Measurements from ENCODE around the gene RCVRN.

The RCVRN gene
- total RNA-seq: 0 to 0.39 (median 0) reads per million in 9 experiments

DNA sequence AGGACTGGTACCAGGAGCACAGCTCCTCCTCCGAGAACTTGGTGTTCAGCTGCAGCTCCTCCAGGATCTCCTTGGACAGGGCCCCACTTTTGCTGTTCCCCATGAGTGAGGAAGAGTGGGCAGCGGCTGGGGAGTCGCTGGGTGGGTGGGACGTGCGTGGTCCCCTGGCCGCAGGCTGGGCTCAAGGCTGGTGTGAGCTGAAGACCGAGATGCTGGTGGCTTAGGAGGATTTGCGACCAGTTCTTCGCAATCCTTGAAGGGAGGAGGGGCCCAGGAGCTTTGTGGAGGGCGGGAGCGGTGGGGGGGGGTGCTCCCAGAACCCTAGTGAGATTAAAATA lies at the start of gene RCVRN:
Gene RCVRN, minus strand, starts transcription at position 194 of the 338 bp plus-strand sequence. Its CDS starts 91 bp downstream, at position 103.
- peaks cover 21 to 30% of the 10 kb centered on the region in 2 donors for H3K27me3 Mint-ChIP-seq
- H3K4me3 Mint-ChIP-seq: no peak within 1 kb of the TSS
- DNase-seq: no peak
- H3K27ac Mint-ChIP-seq: no peak within 1 kb of the TSS
- no peak for ATAC-seq (replicated peaks)
- no peaks in the 10 kb centered on the region for H3K36me3 Mint-ChIP-seq (ENCODE audit: insufficient read depth)
- no peaks in the 10 kb centered on the region for H3K9me3 Mint-ChIP-seq
- H3K4me1 Mint-ChIP-seq (ENCODE audit: low read depth in 2 of 2): peaks cover 4 to 6% of the 10 kb centered on the region in 2 donors

DNA sequence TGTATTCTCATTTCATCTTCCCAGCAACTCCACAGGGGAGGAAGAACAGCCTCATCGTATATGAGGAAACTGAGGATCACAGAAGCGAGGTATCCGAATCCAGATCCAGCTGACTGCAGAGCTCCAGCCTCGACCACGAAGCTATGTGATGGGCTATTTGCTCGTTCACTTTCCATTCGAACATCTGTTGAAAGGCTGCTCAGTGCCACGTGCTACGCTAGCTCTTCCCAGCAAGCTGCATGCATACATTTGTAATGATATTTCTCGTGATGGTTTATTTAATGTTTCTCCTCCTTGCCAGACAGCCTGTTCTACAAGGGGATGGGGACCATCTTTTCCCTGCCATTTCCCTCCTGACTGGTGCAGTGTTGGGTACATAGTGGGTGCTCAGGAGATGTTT lies 48.4 kb upstream of the RCVRN start:
- Mint-ChIP-seq H3K4me1 (ENCODE audit: low read depth in 2 of 2) (no peaks in the 10 kb centered on the region), H3K9me3 (no peaks in the 10 kb centered on the region), H3K36me3 (ENCODE audit: insufficient read depth) (no peaks in the 10 kb centered on the region), H3K4me3 (no peak overlapping the region), H3K27me3 (no peaks in the 10 kb centered on the region), H3K27ac (no peak overlapping the region)
- DNase-seq: no peak
- no peak for ATAC-seq (replicated peaks)

DNA sequence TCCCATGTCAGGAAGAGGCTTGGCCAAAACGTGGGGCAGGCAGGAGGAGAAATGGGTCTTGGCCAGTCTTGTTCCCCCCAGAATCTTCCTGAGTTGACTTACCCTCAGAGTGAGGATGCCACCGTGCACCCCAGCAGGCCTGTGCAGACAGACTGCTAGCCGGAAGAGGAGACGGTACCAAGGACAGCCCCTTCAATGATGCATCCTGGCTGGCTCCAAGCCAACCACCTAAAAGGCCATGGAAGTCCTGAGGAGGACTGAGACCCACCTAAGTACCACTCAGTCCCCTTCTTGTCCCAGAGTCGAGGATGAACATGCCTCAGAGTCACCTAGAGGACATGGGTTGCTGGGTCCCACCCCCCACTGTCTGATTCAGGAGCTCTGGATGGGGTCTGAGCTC lies 46.7 kb upstream of the RCVRN start:
- H3K27me3 Mint-ChIP-seq: no peaks in the 10 kb centered on the region
- H3K4me1 Mint-ChIP-seq (ENCODE audit: low read depth in 2 of 2): no peaks in the 10 kb centered on the region
- H3K4me3 Mint-ChIP-seq: no peak overlapping the region
- no peak overlapping the region for H3K27ac Mint-ChIP-seq
- no peak for ATAC-seq (replicated peaks)
- no peaks in the 10 kb centered on the region for H3K36me3 Mint-ChIP-seq (ENCODE audit: insufficient read depth)
- H3K9me3 Mint-ChIP-seq: no peaks in the 10 kb centered on the region
- no peak for DNase-seq

DNA sequence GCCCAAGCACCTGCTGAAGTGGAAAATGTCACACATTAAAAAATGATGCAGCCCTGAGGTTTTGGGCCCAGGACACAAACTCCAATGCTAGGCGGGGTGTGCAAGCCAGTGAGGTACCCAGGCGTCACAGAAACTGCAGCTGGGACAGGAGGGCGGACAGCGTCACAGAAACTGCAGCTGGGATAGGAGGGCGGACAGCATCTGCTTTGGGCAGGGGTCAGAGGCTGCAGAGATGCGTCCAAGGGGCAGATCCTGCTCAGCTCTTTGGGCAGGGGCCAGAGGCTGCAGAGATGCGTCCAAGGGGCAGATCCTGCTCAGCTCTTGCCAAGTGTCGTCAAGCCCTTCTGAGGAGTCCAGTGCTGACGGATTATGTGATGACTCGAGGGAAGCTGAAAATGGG lies 43.9 kb upstream of the RCVRN start:
- Mint-ChIP-seq H3K4me1 (ENCODE audit: low read depth in 2 of 2) (no peaks in the 10 kb centered on the region), H3K4me3 (no peak overlapping the region), H3K9me3 (no peaks in the 10 kb centered on the region), H3K27me3 (no peaks in the 10 kb centered on the region), H3K27ac (no peak overlapping the region), H3K36me3 (ENCODE audit: insufficient read depth) (no peaks in the 10 kb centered on the region)
- ATAC-seq (replicated peaks) (no peak), DNase-seq (no peak)

DNA sequence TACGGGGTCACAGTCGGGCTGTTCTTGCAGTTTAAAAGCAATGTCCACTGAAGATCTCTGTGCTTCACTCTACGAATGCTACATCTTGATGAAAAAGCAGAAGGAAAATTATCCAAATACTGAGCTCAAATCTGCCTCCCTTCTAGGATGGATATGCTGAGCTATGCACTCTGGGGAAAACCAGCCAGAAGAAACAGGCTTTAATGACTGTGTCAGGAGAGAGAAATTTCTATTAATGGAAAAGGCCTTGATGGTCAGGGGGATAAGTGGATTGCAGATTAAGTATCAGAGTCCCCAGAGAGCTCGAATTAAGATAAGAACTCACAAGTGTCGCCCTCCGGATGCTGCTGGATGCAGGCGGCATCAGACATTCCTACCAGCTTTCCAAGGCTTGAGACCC lies 39.6 kb upstream of the RCVRN start:
- H3K4me1 Mint-ChIP-seq (ENCODE audit: low read depth in 2 of 2): no peaks in the 10 kb centered on the region
- no peaks in the 10 kb centered on the region for H3K9me3 Mint-ChIP-seq
- no peak for DNase-seq
- no peak overlapping the region for H3K27ac Mint-ChIP-seq
- H3K4me3 Mint-ChIP-seq: no peak overlapping the region
- ATAC-seq (replicated peaks): no peak
- no peaks in the 10 kb centered on the region for H3K27me3 Mint-ChIP-seq
- H3K36me3 Mint-ChIP-seq (ENCODE audit: insufficient read depth): peaks cover 16% of the 10 kb centered on the region

DNA sequence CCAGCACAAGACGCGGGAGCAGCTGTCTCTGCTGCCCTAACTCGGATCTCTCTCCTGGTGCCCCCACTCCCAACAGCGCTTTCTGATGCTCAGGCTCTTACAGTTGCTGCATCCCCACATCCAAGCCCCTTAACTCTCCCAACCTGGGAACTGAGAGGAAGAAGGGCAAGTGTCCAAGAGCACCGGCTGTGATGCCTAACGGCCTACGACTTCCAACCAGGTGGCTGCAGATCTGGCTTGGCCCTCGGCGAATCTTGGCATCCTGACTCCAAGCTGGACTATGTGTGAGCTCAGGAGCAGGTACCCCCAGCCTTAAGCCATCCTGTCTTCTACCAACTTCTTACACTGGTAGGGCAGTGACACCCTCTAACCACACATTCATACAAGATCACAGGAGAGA lies 38.3 kb upstream of the RCVRN start:
- Mint-ChIP-seq H3K27ac (peak overlapping the region in 1 of 2 donors; percentile 44), H3K9me3 (no peaks in the 10 kb centered on the region), H3K4me1 (ENCODE audit: low read depth in 2 of 2) (no peaks in the 10 kb centered on the region), H3K36me3 (ENCODE audit: insufficient read depth) (peaks cover 18% of the 10 kb centered on the region), H3K27me3 (no peaks in the 10 kb centered on the region), H3K4me3 (no peak overlapping the region)
- ATAC-seq (replicated peaks) (no peak), DNase-seq (no peak)

DNA sequence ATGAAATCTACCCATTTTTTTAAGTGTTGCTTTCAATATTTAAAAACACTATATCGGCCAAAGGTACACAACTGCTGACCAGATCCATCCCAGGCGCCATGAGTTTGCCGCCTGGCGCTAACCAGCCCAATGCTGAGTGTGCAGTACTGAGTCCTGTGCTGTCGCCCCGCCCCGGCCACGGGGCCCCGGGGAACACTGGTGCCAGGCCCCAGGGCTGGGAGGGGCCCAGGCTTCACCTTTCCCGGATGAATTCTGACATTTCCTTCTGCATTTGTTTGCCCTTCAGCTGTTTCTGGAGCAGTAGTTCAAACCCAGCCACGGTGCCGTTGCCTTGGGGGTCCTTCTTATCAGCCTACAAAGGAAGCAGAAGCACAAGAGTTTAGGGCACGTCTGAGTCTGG lies 37.8 kb upstream of the RCVRN start:
- peak overlapping the region in 1 of 2 donors; percentile 44 for H3K27ac Mint-ChIP-seq
- H3K4me1 Mint-ChIP-seq (ENCODE audit: low read depth in 2 of 2): no peaks in the 10 kb centered on the region
- ATAC-seq (replicated peaks) (no peak), DNase-seq (no peak)
- no peaks in the 10 kb centered on the region for H3K27me3 Mint-ChIP-seq
- no peak overlapping the region for H3K4me3 Mint-ChIP-seq
- peaks cover 22% of the 10 kb centered on the region for H3K36me3 Mint-ChIP-seq (ENCODE audit: insufficient read depth)
- H3K9me3 Mint-ChIP-seq: no peaks in the 10 kb centered on the region

DNA sequence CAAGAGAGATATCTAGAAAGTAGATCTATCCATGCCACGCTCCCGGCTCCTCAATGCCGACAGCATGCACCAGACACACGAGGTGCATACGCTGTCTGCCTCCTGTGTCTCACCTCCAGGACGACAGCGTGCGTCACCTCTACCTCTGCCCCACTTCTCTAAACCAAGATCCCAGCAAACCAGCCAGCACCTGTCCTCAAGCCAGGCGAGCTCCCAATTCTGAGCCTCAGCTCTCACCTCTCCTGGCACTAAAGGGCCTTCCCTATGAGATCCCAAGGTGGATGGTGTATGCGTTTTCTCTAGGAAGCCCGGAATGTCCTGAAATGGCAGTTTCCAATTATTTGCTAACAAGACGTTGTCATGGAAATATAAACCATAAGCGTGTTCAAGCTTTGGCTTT lies 36.2 kb upstream of the RCVRN start:
- Mint-ChIP-seq H3K4me3 (no peak overlapping the region), H3K27me3 (no peaks in the 10 kb centered on the region), H3K9me3 (no peaks in the 10 kb centered on the region), H3K27ac (no peak overlapping the region), H3K36me3 (ENCODE audit: insufficient read depth) (peaks cover 22% of the 10 kb centered on the region), H3K4me1 (ENCODE audit: low read depth in 2 of 2) (no peaks in the 10 kb centered on the region)
- DNase-seq (no peak), ATAC-seq (replicated peaks) (no peak)

DNA sequence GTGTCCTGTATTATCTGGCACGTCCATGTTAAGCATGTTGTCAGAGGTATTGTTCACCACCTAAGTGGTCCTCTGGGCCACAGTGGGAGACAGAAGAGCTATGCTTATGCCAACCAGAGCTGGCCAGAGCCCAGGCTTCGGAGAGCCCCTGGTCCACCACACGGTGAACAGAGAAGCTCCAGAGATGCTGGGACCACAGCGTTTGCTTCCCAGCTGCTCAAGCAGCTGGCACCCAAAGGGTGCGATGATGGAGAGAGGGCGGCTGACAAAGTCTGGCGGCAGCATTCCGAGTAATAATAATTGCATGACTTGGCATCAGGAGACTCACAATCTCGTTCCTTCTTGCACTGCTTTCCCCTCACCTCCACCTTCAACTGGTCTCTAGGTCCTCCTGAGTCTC lies 35.8 kb upstream of the RCVRN start:
- Mint-ChIP-seq H3K36me3 (ENCODE audit: insufficient read depth) (peaks cover 22% of the 10 kb centered on the region), H3K9me3 (no peaks in the 10 kb centered on the region), H3K27ac (no peak overlapping the region), H3K4me1 (ENCODE audit: low read depth in 2 of 2) (no peaks in the 10 kb centered on the region), H3K27me3 (no peaks in the 10 kb centered on the region), H3K4me3 (no peak overlapping the region)
- DNase-seq (no peak), ATAC-seq (replicated peaks) (no peak)

DNA sequence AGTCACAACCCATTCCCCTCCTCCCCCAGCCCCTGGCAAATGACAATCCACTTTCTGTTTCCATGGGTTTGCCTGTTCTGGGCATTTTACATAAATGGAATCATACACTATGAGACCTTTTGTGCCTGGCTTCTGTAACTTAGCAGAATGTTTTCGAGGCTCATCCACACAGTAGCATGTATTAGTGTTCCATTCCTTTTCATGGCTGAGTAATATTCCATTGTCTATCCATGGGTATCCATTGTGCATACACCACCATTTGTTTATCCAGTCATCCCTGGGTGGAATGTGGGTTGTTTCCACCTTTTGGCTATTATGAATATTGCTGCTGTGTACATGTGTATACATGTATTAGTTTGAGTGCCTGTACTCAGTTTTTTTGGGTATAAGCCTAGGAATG lies 33.7 kb upstream of the RCVRN start:
- Mint-ChIP-seq H3K4me3 (no peak overlapping the region), H3K36me3 (ENCODE audit: insufficient read depth) (peaks cover 22% of the 10 kb centered on the region), H3K4me1 (ENCODE audit: low read depth in 2 of 2) (no peaks in the 10 kb centered on the region), H3K27me3 (no peaks in the 10 kb centered on the region), H3K9me3 (no peaks in the 10 kb centered on the region), H3K27ac (no peak overlapping the region)
- ATAC-seq (replicated peaks): no peak
- DNase-seq: no peak

DNA sequence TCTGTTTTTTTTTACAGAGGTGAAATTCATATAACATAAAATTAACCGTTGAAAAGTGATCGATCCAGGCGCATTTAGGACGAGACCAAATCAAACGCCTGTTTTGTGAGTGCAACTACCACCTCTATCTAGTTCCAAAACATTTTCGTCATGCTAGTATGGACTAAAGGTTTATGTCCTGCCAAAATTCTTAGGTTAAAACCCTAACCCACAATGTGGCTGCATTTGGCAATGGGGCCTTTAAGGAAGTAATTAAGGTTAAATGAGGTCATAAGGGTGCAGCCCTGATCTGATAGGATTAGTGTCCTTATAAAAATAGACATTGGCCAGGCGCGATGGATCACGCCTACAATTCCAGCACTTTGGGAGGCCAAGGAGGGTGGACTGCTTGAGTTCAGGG lies 32.8 kb upstream of the RCVRN start:
- DNase-seq (no peak), ATAC-seq (replicated peaks) (no peak)
- no peak overlapping the region for H3K4me3 Mint-ChIP-seq
- no peaks in the 10 kb centered on the region for H3K9me3 Mint-ChIP-seq
- no peaks in the 10 kb centered on the region for H3K4me1 Mint-ChIP-seq (ENCODE audit: low read depth in 2 of 2)
- peaks cover 18% of the 10 kb centered on the region for H3K36me3 Mint-ChIP-seq (ENCODE audit: insufficient read depth)
- H3K27ac Mint-ChIP-seq: no peak overlapping the region
- no peaks in the 10 kb centered on the region for H3K27me3 Mint-ChIP-seq

DNA sequence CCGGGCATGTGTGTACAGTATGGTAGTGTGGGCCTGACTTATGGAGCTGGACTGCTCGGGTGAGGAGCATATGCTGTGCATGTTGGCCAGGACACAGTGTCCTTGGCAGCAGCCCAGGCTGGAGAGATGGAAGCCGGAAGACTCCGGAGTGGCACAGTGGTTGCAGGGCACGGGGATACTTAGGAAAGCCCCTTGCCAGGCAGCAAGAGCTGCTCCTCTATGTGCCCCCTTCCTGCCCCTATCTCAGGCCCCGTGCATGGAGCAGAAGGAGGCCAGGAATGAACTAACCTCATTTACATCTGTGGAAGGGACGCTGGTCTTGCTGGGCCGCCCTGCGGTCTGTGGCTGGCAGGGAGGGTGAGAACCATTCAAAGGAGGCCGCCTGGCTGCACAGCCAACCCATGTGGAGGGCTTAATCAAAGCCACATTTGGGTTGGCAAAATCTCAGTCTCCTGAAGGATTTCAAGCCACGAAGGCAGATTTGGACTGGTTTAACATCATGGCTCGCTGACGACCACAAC lies 32.2 kb upstream of the RCVRN start:
- H3K27ac Mint-ChIP-seq: no peak overlapping the region
- no peaks in the 10 kb centered on the region for H3K27me3 Mint-ChIP-seq
- no peak for ATAC-seq (replicated peaks)
- H3K36me3 Mint-ChIP-seq (ENCODE audit: insufficient read depth): peaks cover 16% of the 10 kb centered on the region
- no peaks in the 10 kb centered on the region for H3K4me1 Mint-ChIP-seq (ENCODE audit: low read depth in 2 of 2)
- H3K9me3 Mint-ChIP-seq: no peaks in the 10 kb centered on the region
- DNase-seq: no peak
- H3K4me3 Mint-ChIP-seq: no peak overlapping the region

DNA sequence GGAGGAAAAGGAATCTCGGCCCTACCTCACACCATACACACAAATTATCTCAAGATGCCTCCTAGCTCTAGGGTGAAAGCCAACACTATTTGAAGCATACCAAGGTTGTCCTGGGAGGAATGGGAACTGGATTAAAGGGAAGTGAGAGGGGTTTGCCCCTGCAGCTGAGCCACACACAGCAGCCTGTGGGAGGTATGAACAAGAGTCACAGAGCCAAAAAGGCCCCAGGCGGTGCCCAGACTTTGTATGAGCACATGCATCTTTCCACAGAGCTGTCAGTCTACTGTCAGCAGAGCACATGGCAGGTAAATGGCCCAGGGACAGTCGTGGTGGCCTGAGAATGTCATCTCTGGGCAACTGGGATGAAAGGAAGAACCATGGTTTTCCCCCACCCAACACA lies 31.0 kb upstream of the RCVRN start:
- Mint-ChIP-seq H3K27me3 (no peaks in the 10 kb centered on the region), H3K27ac (peak overlapping the region in 1 of 2 donors; percentile 56), H3K9me3 (no peaks in the 10 kb centered on the region), H3K4me1 (ENCODE audit: low read depth in 2 of 2) (no peaks in the 10 kb centered on the region), H3K36me3 (ENCODE audit: insufficient read depth) (peaks cover 7% of the 10 kb centered on the region), H3K4me3 (no peak overlapping the region)
- DNase-seq (no peak), ATAC-seq (replicated peaks) (no peak)

DNA sequence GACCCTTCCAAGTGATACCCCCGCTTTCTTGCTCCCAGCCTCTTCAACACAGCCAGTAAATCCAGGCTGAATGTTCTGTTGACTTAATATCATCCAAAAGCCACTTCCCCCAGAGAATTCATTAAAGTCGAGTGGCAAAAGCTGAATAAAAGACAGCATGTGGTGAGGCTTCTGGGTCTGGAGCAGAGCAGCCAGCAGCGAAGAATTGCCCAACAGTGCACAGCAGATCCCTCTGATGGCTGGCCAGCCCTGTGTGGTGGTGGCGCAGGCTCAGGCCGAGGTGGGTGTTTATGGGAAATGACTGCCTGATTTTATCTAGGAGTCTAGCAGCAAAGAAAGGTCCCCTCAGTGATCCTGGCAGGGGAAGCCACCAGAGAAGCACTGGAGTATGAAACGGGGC lies 30.3 kb upstream of the RCVRN start:
- peaks cover 6% of the 10 kb centered on the region for H3K36me3 Mint-ChIP-seq (ENCODE audit: insufficient read depth)
- no peak overlapping the region for H3K27ac Mint-ChIP-seq
- H3K4me1 Mint-ChIP-seq (ENCODE audit: low read depth in 2 of 2): no peaks in the 10 kb centered on the region
- no peaks in the 10 kb centered on the region for H3K9me3 Mint-ChIP-seq
- DNase-seq (no peak), ATAC-seq (replicated peaks) (no peak)
- H3K4me3 Mint-ChIP-seq: no peak overlapping the region
- no peaks in the 10 kb centered on the region for H3K27me3 Mint-ChIP-seq

DNA sequence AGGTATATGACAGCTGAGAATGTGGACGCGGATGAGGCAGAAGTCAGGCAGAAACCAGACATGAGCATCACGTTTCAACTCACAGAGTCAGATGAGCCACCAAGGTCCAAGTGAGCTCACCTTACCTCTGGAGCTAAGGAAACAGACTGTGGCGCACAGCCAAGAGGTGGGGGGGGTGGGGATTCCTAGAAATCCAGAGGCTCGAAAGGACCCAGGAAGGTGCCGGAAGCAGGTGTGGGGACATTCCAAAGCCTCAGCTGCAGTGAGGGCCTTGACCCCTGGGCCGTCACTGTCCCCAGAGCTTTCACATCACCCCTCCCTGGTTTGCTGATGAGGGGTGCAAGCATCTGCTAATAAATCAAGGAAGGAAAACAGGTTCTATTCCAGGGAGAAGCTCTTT lies 29.3 kb upstream of the RCVRN start:
- H3K4me3 Mint-ChIP-seq: no peak overlapping the region
- H3K9me3 Mint-ChIP-seq: no peaks in the 10 kb centered on the region
- no peaks in the 10 kb centered on the region for H3K4me1 Mint-ChIP-seq (ENCODE audit: low read depth in 2 of 2)
- H3K27ac Mint-ChIP-seq: no peak overlapping the region
- peaks cover 6% of the 10 kb centered on the region for H3K36me3 Mint-ChIP-seq (ENCODE audit: insufficient read depth)
- H3K27me3 Mint-ChIP-seq: no peaks in the 10 kb centered on the region
- ATAC-seq (replicated peaks) (no peak), DNase-seq (no peak)
